Measurements from ENCODE around the gene CACNA2D3.

The CACNA2D3 gene

DNA sequence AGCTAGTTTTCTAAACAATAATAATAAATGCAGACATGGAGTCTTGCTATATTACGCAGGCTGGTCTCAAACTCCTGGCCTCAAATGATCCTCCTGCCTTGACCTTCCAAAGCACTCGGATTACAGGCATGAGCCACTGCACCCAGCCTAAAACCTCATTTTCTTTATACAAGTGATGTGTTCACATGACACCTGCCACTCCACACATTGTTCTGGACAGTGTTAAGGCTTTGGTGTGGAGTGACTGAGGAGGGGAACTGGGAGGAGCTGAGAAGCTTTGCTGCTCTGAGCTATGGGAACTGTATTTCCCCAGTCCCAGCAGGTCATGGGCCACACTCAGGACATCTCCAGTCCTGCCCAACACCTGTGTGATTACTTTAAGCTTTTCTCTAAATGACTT lies 425.5 kb downstream of the CACNA2D3 start:
- DNase-seq: no peak

DNA sequence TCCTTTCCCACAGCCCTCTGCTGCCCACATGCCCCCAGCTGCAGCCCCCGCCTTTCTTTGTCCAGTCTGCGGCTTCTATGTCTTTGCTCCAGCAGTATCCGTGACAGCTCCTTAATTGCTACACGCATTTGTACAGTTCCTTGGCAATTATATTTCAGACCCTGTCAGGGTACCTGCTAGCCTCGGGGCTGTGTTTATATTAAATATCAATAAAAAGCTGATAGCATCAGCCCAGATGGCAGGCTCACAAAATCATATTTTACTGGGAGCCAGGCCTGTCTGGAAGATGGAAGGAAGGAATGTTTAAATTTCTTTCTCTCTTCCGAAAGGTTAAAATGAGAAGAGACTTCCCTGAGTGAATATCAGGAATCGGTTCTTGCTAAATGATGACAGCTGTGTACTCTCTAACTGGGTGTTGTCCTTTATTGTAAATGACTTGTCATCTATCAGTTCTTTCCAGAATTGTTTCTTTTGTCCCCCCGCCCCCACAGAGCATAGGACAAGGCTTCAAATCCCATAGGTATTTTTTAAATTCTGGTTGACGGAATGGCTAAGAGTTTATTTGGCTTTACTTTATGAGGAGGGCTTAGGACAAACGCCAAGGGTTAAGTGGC lies 427.4 kb downstream of the CACNA2D3 start:
- DNase-seq: no peak

DNA sequence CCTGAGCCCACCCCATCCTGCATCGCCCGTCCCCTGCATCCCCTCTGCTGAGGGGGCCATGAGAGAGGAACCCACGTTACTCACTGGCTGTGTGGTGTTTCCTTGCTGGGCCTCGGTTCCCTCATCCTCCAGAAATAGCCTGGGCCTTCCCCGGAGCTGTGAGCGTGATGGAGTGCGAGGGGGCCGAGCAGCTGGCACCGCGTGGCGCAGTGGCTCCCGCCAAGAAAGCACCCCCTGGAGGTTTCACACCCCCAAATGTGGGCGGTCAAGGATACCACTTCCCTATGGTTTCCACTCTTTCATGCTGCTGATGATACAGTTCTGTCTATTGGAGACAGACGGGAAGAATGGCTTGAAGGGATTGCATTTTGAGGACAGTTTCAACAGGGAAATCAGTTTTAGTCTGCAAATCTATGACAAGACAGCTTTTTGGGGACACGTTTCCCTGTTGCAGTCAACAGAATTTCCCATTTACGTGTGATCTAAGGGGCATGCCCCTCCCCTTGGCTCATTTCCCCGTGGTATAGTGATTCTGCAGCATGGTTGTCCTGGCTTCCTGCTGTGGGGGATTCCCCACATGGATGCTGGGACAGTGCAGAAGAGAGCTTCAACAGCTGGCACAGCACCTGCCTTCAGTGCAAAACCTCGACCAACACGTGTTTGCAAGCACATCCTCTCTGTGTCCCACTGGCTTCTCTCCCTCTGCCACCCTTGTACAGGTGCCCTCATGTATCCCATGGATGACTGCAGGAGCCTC lies 428.0 kb downstream of the CACNA2D3 start:
- no peak for DNase-seq

DNA sequence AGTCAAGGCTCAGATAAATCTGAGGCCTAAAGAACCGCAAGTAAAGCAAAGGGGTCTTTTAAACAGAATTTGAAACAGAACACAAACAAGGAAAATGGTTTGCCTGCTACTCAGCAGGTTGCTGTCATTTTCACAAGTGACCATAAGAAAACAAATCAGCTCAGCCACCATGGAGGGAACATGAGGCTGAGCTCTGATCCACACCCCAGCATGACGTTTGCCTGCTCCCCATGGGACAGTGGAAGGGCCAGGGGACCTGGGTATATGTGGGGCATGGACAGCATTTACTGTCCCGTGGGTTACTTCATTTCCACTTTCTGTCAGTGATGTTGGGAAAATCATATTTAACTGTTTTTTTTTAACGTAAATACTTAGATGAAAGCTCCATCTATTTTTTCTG lies 434.3 kb downstream of the CACNA2D3 start:
- DNase-seq: no peak

DNA sequence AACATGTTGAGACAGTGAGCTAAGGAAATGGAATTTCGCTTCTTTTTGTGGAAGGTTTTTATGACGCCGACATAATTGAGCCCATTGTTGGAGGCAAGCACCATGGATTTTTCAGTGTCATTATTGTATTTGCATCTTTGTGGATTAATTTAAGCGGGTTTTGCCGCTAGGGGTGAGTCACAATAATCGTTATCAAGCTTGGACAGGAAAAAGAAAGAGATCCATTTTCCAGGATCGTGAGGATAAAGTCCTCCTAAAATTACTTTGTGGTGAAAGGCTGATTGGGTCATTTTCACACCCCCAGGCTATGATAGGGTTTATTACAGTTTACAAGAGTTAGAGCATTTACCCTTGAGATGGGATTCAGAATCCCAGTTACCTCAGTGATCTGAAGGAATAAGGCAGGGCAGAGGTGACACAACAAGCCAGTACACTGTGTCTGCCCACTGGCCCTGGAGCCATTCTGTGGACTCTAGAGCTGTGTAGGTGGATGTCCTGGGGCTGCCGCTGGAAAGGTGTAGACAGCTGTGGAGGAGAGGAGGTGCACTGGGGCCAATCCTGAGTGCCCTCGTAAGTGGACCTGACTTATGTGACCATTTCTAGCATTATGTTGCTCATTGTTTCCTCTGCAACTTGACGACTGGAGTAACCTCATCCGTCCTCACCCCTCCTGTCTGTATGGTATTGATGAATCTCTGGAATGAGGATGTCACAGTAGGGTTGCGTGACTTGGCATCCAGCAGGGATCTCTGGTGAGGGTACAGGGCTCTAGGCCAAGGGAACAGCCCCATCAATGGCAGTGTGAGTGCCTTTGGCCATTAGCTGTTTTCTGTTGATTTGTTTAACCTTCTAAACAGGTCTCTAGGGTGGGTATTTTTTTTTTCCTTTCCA lies 435.4 kb downstream of the CACNA2D3 start:
- no peak for DNase-seq

DNA sequence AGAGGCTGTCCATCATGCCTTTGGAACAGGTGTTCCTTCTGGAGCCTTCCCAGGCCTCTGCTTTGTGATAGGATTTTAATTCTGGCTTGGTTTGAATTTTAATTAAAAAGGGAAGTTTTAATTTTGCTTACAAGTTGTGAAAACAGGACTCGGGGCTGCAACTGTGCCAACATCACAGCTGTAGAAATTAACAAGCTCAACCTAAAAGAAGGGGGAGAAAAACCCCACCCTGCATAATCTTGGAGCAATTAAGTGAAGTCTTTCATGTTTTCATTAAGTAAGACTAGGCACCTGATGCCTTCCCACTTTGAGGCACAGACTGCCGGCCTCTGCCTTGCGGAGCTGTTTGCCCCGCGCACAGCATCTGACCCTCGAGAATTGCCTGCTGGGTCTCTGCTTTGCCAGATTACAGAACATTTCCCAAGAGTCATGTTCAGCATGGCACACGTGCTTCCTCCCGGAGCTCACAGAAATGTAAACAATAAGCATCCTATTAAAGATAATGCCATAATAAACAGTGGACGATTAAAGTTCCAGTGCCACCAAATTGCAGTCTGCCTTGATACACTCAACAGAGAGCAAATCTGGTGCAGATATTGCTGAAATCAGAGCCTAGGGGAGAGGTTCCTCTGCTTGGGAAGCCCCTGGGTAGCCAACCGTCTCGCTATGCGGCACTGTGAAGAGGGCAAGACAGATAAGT lies 441.3 kb downstream of the CACNA2D3 start:
- DNase-seq: no peak

DNA sequence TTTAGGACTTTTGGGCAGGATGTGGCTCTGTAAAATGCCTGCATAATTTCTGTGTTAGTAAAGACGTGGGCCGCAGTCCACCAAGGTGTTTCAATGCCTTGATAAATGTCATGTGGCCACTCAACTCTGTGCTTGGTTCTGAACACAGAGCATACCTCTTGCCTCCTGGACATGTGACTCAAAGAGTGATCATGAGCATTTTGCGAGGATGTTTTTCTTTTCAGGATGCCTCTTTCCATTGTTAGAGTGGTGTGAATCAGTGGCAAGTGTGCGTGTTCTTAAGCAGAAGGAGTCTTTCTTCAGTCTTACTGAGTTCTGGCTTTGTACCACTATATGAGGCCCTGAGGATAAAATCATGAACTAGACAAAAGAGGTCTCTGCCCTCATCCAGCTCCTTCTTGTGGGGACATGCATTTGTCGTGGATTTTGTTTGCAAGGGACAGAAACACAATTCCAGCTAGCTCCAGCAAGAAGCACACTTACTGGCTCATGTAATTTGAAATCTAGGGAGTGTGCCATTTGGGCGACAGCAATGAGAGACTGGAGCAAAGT lies 442.1 kb downstream of the CACNA2D3 start:
- no peak for DNase-seq

DNA sequence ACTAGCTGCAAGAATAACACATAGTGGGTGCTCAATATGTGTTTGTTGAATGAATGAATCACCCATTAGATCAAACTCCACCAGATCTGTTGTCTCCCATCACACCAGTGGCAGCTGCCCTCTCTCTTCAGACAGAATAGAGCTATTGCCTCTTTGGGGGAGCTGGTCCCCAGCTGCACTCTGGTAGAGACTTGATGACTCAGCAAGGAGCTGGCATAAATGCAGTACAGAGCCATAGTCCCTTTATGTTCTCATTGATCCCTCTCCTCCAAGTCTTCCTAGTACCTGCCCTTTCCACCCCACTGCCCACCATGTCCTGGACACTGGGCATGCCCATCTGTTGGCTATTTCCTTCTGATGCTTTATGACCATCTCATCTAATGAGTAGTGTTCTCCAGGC lies 443.6 kb downstream of the CACNA2D3 start:
- no peak for DNase-seq

DNA sequence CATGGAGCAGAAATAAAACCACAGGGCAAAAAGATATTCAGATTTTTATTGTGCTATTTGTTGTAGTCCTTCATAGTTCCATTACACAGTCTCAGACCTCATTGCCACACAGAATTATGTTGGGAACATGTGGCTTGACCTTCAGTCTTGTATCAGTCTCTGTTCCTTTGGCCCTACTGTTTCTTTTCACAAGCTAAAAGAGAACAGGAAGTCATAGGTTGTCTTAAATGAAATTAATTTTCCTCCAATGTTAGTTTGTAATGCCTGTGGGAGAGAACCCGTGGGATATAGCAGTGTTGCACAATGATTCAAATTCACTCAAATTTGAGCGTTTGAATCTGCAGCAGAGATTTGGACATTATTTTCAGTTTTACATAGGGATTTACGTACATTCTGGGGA lies 445.6 kb downstream of the CACNA2D3 start:
- no peak for DNase-seq

DNA sequence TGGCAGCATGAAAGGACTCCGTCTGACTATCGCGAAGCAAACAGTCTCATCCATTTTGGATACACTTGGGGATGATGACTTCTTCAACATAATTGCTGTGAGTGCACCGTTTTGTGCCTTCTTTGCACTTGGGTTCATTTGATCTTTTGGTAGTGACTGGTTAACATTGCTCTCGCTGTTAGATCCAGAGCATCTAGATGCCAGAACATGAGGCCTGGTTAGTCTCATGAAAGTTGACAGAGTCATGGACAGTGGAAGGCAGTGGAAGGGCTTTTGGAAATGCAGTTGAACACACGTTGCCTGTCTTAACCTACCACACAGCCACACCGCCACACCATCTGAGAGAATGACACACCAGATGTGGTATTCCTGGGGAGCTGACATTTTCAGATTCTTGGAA lies 447.7 kb downstream of the CACNA2D3 start:
- DNase-seq: no peak

DNA sequence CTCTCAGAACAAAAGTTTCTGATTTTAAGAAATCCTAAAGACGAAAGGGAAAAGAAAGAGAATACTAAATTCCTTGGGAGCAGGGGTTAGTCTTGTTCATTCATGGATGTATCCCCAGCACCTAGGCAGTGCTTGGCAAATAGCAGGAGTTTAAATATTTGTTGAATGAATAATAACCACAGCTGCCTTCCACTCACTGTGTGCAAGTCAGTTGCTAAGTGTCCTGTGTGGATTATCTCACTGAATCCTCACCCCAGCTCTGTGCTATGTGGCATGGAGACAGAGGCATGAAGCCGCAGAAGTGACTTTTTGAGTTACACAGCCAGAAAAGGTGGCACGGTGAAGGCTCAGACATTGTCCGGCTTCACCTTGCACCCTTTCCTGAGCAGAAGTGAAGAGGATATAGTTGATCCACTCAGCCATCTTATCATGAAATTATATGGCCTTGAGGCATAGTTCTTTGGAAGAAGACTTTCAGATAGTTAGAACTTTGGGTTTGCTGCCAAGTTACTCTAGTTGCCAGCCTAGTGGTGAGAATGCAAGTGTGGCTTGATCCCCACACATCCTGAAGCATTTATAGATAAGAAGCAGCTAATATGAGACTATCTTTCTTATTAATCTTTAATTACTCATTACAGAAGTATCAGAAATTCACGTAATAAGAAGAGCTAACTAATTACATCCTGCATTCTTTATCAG lies 450.0 kb downstream of the CACNA2D3 start:
- no peak for DNase-seq

DNA sequence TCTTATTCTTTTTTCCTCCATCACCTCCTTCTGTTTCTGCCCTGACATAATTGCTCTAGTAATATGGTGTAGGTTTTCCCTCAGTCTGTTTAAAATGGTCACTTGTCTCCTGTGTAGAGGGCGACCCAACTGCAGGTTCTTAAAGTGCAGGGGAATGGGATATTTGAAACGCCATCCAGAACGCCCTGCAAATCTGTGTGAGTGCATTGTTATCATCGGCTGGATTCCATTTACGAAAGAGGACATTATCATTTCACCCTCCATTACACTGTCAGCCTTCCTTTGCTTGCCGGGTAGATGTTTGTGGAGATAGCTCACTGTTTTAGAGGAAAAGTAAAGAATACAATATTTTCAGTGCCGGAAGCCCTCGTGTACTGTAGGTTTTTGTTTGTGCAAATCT lies 451.5 kb downstream of the CACNA2D3 start:
- no peak for DNase-seq

DNA sequence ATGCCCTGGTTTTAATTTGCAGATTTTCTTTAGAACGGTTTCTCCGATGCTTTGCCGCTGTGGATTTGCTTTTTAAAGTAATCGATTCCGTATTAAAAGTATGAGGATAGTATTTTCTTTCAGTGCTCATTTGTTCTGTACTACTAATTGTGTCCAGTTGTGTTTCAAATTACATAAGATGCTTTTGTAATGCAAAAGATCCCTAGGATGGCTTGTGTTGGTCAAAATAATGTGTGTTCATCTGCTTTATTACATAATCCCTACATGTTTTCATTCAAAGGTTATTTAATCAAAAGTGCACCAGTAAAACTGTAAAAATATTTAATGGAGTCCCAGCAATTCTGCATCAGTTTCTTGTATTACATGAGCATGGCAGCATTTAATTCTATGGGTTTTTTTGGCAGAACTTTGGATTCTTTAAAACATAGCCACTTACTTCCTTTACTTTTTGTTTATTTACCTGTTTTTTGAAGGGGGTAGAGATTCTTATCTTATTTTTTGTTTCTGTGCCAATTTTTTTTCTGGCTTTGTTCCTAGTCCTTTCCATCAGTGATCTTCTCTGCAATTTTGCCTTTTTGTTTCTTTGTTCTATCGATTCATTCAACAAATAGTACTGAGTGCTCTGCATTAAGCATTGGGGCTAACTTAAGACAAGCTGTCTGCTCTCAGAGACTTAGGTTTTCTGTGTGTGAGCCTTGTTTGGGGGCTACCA lies 452.7 kb downstream of the CACNA2D3 start:
- DNase-seq: no peak

DNA sequence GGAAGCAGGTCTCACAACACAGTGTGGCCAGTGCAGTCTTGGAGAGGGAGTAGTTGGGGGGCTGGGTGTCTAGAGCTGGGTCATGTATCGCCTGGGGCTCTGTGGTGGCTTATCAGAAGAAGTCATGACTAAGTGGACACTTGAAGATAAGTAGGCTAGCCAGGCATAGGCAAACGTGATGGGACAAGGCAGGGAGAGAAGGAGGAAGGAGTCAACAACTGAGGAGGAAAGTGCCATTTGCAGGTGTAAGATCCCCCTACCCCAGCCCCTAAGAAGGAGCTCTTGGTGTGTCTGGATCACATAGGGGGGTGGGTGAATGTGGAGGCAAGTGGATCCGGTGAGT lies 453.2 kb downstream of the CACNA2D3 start:
- no peak for DNase-seq

DNA sequence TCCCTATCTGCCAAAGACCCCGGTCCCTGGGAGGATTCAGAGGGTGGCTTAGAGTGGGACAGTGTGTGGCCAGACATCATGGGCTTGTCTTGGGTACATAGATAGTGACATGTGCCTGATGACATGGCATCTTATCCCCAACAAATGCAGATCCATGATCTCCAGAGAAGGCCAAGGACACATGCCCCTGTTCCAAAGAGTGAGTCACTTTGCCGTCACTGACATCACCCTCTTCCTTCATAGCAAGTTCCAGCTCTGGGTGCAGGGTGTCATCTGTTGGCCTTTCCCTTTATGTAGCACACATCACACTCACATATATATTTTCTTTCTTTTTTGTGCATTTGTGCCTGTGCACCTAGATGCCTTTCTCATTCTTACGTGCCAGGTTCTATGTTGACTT lies 455.0 kb downstream of the CACNA2D3 start:
- no peak for DNase-seq

DNA sequence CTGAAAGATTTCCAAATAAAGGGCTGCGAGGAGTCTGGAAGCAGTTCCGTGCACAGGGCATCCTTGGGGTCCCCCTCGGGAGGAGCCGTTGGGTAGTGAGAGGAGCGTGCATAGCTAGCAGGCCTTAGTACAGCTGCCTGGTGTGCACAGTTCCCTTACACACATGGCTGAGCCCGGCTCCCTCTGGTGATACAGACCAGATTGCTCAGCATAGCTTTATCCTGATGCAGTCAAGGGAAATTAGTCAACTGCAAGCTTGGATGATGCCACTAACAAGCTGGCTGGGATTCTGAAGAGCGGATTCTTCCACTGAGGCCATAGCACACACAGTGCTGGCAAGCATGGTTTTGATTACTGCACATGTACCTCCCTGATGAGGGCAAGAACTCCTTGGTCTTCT lies 456.1 kb downstream of the CACNA2D3 start:
- DNase-seq: no peak

DNA sequence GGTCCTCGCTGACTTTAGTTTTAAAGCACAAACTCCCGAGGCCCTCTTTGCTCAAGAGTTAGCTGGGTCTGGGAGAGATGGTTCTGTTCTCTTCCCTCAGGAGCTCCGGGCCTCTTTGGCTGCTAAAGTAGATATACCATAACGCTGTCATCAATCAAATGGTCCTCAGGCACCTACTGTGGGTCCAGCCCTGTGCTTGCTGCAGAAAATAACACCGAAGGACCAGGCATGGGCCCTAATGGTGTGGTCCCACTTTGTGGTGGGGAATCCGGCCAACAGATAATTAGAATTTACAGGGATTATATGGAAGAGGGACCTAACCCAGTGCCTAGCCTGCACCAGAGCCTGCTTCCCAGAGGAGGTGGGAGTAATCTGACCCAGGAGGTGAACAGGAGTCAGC lies 458.1 kb downstream of the CACNA2D3 start:
- DNase-seq: no peak

DNA sequence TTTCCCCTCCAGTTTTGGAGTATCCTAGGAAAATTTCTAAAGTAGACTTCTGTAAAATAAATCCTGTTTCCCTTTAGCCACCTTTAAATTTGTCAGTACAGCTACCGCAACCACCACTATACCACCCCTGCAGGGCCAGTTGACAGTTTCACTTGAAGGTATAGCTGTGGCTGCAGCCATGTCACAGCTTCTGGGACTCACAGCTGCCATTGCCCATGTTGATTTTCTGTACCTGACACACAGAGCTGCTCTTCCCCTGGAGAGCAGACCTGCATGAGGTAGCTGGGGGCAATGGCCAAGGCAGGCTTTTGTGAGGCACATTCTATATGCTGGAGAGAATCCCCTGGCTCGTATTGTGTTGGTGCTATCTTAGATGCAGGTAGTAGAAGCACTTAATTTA lies 460.1 kb downstream of the CACNA2D3 start:
- no peak for DNase-seq

DNA sequence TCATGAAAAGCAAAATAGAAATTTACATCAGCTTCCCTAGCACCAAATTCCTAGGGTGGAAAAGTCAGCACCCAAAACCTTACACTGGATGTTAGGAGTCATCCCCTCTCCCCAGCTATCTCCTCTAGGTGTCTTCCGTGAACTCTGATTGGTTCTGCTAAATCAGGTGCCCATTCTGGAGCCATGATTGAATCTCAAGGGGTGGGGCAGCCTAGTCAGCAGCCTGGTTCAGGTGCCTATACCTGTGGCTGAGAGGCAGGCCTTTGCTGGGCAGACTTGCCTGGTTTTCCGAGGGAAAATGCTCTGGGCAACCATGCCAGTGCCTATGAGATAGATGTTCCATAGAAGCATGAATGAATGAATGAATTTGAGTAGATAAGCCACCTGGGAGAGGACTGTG lies 468.8 kb downstream of the CACNA2D3 start:
- DNase-seq: no peak

DNA sequence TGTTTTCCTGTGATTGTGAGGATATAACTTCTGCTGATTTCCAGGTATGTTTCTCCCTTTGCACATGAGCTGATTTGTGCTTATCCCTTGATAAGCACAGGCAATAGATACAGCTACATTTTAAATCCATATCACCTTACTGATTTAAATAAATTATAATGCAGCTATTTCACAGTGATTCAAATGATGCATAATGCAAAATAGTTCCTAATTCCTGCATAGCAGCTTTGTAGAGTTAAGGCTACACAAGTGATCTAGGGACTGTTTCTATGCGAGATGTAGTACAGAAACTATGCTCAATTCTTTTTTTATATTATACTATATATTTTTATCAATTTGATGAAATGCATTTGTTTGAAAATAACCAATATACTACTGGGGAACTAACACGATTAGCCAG lies 471.3 kb downstream of the CACNA2D3 start:
- no peak for DNase-seq

DNA sequence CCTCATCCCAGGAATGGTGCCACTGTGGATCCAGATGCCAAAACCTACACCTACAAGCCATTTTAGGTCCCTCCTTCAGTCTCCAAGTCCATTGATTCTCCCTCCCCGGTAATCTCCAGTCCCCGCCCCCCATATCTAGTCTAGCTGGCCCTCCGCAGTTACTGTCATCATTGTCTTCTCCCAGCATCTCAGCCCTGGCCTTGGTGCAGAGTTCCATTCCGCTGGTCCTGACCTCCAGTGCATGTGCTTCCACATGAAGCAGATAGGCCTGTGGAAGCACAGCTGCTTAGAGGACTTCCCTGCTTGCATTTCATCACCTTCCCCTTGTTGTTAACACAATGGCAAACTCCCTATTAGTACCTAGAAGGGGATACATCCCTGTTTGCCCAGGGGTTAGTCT lies 473.7 kb downstream of the CACNA2D3 start:
- no peak for DNase-seq

DNA sequence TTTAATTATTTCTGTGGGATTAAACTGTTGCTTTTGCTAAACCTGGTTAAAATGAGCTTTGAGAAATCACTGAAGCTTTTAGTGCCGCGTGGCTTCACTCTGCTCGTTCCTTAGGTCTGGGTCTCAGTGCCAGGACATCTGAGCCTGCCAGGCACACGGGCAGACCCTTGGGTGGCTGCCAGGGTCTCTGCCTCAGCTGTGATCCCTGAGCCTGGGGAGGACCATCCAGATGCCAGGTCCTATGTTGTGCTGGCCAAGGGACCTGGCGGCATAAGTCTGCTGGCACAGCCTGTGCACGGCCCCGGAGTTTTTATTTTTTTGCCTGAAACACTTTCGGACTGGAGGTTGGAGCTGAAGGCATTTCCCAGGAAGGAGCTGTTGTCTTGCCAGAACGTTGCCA lies 477.4 kb downstream of the CACNA2D3 start:
- DNase-seq: no peak
